WTC11 (cell line): ENCODE measurements around the gene MCM10.

Source experiments
- CTCF ChIP-seq: fragments of 200-600 bp; IDR thresholded peaks from 2 replicates; pipeline ENCODE4 v1.8.0; 2022; ENCODE audit warnings: antibody characterized with exemption
- E2F1 ChIP-seq: sonication (generic); formaldehyde crosslinking; IDR thresholded peaks from 2 replicates; pipeline ENCODE4 v1.8.0; 2022; ENCODE audit warnings: mild to moderate bottlenecking, missing genetic modification reagents
- FOXJ3 ChIP-seq: sonication (generic); formaldehyde crosslinking; IDR thresholded peaks from 2 replicates; pipeline ENCODE4 v1.9.0; 2021; ENCODE audit warnings: missing genetic modification reagents, mild to moderate bottlenecking, borderline replicate concordance
- NFYB ChIP-seq: sonication (generic); formaldehyde crosslinking; conservative IDR thresholded peaks from 2 replicates; pipeline ENCODE4 v1.8.0; 2022; ENCODE audit warnings: low read depth, missing genetic modification reagents
- SP1 ChIP-seq: sonication (generic); formaldehyde crosslinking; conservative IDR thresholded peaks from 2 replicates; pipeline ENCODE4 v1.8.1; 2022; ENCODE audit warnings: missing genetic modification reagents
- ZNF512 ChIP-seq: sonication (generic); formaldehyde crosslinking; IDR thresholded peaks from 2 replicates; pipeline ENCODE4 v1.8.1; 2022; ENCODE audit warnings: missing genetic modification reagents, borderline replicate concordance

- TF ChIP-seq CTCF (no peak), NFYB (CRISPR knock-in tag) (no peak), E2F1 (no peak), FOXJ3 (CRISPR knock-in tag) (no peak), ZNF512 (CRISPR knock-in tag) (no peak), SP1 (CRISPR knock-in tag) (no peak)
Observed at GRCh38 chr10:13120786-13121499, 40.4 kb upstream of the MCM10 start.
